ENCODE measurements around the gene CFAP119.
A peak's percentile ranks its signal among the peaks of the same experiment; 100 is the strongest.

The CFAP119 gene

DNA sequence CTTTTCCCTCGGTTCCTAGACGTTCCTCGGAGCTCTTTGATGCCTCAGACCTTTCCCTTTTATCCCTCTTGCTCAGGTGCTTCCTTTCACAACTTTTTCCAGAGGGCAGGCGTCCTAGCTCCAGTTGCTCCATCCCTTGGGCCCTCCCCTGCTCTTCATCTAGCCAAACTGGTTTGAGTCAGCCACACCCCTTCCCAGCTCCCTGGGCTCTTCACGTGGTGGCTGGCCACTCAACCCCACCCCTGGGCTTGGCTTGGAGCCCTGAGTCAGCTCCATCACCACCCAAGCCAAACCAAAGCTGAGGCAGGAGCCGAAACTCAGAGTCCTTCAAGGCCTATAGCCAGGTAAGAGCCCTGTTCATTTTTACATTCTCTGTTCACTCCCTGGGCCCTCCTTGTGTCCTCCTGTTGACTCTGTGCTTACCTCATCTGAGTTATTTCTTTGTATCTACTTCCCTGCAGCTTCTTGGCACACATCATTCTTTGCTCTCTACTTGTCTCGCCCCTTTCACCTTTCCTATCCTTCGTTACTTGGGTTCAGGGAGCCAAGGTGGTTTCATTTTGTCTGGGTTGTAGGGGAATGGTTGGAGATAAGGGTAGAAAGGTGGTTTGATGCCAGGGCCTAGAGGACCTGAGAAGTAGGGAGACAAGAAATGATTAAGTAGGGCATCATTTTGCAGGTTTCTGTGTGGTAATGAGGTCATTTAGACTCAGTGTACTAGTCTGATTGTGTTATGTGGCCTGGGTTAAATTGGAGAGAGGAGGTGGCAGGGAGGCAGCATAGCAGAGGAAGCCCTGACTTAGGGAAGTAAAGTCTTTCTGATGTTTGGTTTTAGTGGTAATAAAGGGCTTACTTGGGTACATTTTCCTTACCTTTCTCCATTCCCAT, 21.3 kb downstream of the CFAP119 start:
- Histone ChIP-seq H3K9ac (ENCODE audit: low read length in 5 of 5) (peak overlapping the region in 1 of 5 donors; percentile 16), H3K27me3 (ENCODE audit: control insufficient read depth in 5 of 5, insufficient read depth in 4 of 5, low read length in 5 of 5) (no peaks in the 10 kb centered on the region), H3K4me3 (ENCODE audit: low read depth in 1 of 5, low read length in 5 of 5) (peak overlapping the region in 1 of 5 donors; percentile 36), H3K27ac (ENCODE audit: low read depth, low read length) (peak overlapping the region; percentile 70), H3K4me1 (ENCODE audit: control insufficient read depth in 5 of 5, insufficient read depth in 5 of 5, low read length in 5 of 5) (peaks cover 5 to 17% (median 13%) of the 10 kb centered on the region in 5 donors), H3K9me3 (ENCODE audit: control insufficient read depth in 5 of 5, low read length in 5 of 5) (no peaks in the 10 kb centered on the region), H3K36me3 (ENCODE audit: control insufficient read depth in 5 of 5, insufficient read depth in 5 of 5, low read length in 5 of 5) (peaks cover 6 to 70% (median 54%) of the 10 kb centered on the region in 5 donors)

DNA sequence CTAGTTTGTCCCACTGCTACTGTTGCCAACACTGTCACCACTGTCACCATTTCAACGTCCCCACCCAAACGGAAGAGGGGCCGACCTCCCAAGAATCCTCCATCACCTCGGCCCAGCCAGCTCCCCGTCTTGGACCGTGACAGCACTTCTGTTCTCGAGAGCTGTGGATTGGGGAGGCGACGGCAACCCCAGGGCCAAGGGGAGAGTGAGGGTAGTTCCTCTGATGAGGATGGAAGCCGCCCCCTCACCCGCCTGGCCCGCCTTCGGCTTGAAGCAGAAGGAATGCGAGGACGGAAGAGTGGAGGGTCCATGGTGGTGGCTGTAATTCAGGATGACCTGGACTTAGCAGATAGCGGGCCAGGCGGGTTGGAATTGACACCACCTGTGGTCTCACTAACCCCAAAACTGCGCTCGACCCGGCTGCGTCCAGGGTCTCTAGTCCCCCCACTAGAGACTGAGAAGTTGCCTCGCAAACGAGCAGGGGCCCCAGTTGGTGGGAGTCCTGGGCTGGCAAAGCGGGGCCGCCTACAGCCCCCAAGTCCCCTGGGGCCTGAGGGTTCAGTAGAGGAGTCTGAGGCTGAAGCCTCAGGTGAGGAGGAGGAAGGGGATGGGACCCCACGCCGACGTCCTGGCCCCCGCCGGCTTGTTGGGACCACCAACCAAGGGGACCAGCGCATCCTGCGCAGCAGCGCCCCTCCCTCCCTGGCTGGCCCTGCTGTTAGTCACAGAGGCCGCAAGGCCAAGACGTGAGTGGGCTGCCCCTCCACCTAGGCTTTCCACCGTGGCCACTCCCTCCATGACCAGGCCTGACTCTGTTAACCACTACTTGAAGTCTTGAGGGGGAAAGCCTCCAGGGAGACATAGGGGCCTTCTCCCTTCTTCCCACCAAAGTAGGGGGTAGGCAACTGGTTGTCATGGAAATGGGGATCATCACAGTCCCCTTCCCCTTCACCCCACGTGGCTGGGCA, 22.6 kb downstream of the CFAP119 start:
- H3K4me3 ChIP-seq (ENCODE audit: low read depth in 1 of 5, low read length in 5 of 5) = no peak overlapping the region
- H3K36me3 ChIP-seq (ENCODE audit: control insufficient read depth in 5 of 5, insufficient read depth in 5 of 5, low read length in 5 of 5) = peaks cover 3 to 70% (median 57%) of the 10 kb centered on the region in 5 donors
- H3K9me3 ChIP-seq (ENCODE audit: control insufficient read depth in 5 of 5, low read length in 5 of 5) = no peaks in the 10 kb centered on the region
- no peaks in the 10 kb centered on the region for H3K27me3 ChIP-seq (ENCODE audit: control insufficient read depth in 5 of 5, insufficient read depth in 4 of 5, low read length in 5 of 5)
- H3K27ac ChIP-seq (ENCODE audit: low read depth, low read length) = no peak overlapping the region
- H3K4me1 ChIP-seq (ENCODE audit: control insufficient read depth in 5 of 5, insufficient read depth in 5 of 5, low read length in 5 of 5) = peaks cover 5 to 17% (median 13%) of the 10 kb centered on the region in 5 donors
- no peak overlapping the region for H3K9ac ChIP-seq (ENCODE audit: low read length in 5 of 5)

DNA sequence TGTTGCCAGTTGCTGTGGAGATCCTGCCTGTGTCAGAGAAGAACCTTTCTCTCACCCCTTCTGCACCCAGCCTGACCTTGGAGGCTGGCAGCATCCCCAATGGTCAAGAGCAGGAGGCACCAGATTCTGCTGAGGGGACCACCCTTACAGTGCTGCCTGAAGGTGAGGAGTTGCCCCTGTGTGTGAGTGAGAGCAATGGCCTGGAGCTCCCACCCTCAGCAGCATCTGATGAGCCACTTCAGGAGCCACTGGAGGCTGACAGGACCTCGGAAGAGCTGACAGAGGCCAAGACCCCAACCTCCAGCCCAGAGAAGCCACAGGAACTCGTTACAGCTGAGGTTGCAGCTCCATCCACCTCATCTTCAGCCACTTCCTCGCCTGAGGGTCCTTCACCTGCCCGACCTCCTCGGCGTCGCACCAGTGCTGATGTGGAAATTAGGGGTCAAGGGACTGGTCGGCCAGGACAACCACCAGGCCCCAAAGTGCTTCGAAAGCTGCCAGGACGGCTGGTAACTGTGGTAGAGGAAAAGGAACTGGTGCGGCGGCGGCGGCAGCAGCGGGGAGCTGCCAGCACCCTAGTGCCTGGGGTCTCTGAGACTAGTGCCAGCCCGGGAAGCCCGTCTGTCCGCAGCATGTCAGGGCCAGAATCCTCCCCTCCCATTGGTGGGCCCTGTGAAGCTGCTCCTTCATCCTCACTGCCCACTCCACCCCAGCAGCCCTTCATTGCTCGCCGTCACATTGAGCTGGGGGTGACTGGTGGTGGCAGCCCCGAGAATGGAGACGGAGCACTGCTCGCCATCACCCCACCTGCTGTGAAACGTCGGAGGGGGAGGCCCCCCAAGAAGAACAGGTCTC, 23.8 kb downstream of the CFAP119 start:
- H3K9me3 ChIP-seq (ENCODE audit: control insufficient read depth in 5 of 5, low read length in 5 of 5) = no peaks in the 10 kb centered on the region
- H3K27ac ChIP-seq (ENCODE audit: low read depth, low read length) = no peak overlapping the region
- H3K9ac ChIP-seq (ENCODE audit: low read length in 5 of 5) = no peak overlapping the region
- H3K36me3 ChIP-seq (ENCODE audit: control insufficient read depth in 5 of 5, insufficient read depth in 5 of 5, low read length in 5 of 5) = peaks cover 3 to 72% (median 65%) of the 10 kb centered on the region in 5 donors
- no peaks in the 10 kb centered on the region for H3K27me3 ChIP-seq (ENCODE audit: control insufficient read depth in 5 of 5, insufficient read depth in 4 of 5, low read length in 5 of 5)
- no peak overlapping the region for H3K4me3 ChIP-seq (ENCODE audit: low read depth in 1 of 5, low read length in 5 of 5)
- H3K4me1 ChIP-seq (ENCODE audit: control insufficient read depth in 5 of 5, insufficient read depth in 5 of 5, low read length in 5 of 5) = peaks cover 3 to 17% (median 13%) of the 10 kb centered on the region in 5 donors

DNA sequence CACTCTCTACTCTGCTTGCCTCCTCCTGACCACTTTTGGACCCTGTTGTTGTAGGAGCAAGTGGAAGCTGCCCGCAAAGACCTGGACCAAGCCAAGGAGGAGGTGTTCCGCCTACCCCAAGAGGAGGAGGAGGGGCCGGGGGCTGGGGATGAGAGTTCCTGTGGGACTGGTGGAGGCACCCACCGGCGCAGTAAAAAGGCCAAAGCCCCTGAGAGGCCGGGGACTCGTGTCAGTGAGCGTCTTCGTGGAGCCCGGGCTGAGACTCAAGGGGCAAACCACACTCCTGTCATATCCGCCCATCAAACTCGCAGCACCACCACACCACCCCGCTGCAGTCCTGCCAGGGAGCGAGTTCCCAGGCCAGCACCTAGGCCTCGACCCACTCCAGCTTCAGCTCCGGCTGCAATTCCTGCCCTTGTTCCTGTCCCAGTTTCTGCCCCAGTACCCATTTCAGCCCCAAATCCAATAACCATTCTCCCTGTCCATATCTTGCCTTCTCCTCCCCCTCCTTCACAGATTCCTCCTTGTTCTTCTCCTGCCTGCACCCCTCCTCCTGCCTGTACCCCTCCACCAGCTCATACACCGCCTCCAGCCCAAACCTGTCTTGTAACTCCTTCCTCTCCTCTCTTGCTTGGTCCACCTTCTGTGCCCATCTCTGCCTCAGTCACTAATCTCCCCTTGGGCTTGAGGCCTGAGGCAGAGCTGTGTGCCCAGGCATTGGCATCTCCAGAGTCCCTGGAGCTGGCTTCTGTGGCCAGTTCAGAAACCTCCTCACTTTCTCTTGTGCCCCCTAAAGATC, 24.7 kb downstream of the CFAP119 start:
- no peak overlapping the region for H3K27ac ChIP-seq (ENCODE audit: low read depth, low read length)

DNA sequence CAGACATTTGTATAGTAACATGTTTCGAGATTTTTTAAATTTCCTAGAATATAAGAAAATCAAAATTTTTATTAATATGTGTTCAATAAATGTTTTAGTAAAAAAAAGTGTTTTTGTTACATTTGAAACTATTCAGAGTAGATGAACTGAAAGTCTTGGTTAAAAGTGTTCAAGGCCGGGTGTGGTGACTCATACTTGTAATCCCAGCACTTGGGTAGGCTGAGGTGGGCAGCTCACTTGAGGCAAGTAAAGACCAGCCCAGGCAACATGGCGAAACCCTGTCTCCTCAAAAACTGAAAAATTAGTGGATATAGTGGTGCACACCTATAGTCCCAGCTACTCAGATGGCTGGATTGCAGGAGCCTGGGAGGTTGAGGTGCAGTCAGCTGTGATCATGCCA, 30.5 kb downstream of the CFAP119 start:
- no peaks in the 10 kb centered on the region for H3K9me3 ChIP-seq (ENCODE audit: control insufficient read depth in 5 of 5, low read length in 5 of 5)
- H3K36me3 ChIP-seq (ENCODE audit: control insufficient read depth in 5 of 5, insufficient read depth in 5 of 5, low read length in 5 of 5) = peaks cover 13 to 72% (median 62%) of the 10 kb centered on the region in 5 donors
- no peaks in the 10 kb centered on the region for H3K27me3 ChIP-seq (ENCODE audit: control insufficient read depth in 5 of 5, insufficient read depth in 4 of 5, low read length in 5 of 5)
- H3K27ac ChIP-seq (ENCODE audit: low read depth, low read length) = no peak overlapping the region
- no peak overlapping the region for H3K9ac ChIP-seq (ENCODE audit: low read length in 5 of 5)
- peaks cover 0 to 13% (median 11%) of the 10 kb centered on the region in 5 donors for H3K4me1 ChIP-seq (ENCODE audit: control insufficient read depth in 5 of 5, insufficient read depth in 5 of 5, low read length in 5 of 5)
- H3K4me3 ChIP-seq (ENCODE audit: low read depth in 1 of 5, low read length in 5 of 5) = no peak overlapping the region

More for the DNA sequence above, 24.7 kb downstream of the CFAP119 start:
- H3K27me3 ChIP-seq (ENCODE audit: control insufficient read depth in 5 of 5, insufficient read depth in 4 of 5, low read length in 5 of 5) = no peaks in the 10 kb centered on the region
- no peak overlapping the region for H3K4me3 ChIP-seq (ENCODE audit: low read depth in 1 of 5, low read length in 5 of 5)
- no peaks in the 10 kb centered on the region for H3K9me3 ChIP-seq (ENCODE audit: control insufficient read depth in 5 of 5, low read length in 5 of 5)
- H3K36me3 ChIP-seq (ENCODE audit: control insufficient read depth in 5 of 5, insufficient read depth in 5 of 5, low read length in 5 of 5) = peaks cover 6 to 79% (median 71%) of the 10 kb centered on the region in 5 donors
- H3K4me1 ChIP-seq (ENCODE audit: control insufficient read depth in 5 of 5, insufficient read depth in 5 of 5, low read length in 5 of 5) = peaks cover 3 to 17% (median 13%) of the 10 kb centered on the region in 5 donors
- no peak overlapping the region for H3K9ac ChIP-seq (ENCODE audit: low read length in 5 of 5)

DNA sequence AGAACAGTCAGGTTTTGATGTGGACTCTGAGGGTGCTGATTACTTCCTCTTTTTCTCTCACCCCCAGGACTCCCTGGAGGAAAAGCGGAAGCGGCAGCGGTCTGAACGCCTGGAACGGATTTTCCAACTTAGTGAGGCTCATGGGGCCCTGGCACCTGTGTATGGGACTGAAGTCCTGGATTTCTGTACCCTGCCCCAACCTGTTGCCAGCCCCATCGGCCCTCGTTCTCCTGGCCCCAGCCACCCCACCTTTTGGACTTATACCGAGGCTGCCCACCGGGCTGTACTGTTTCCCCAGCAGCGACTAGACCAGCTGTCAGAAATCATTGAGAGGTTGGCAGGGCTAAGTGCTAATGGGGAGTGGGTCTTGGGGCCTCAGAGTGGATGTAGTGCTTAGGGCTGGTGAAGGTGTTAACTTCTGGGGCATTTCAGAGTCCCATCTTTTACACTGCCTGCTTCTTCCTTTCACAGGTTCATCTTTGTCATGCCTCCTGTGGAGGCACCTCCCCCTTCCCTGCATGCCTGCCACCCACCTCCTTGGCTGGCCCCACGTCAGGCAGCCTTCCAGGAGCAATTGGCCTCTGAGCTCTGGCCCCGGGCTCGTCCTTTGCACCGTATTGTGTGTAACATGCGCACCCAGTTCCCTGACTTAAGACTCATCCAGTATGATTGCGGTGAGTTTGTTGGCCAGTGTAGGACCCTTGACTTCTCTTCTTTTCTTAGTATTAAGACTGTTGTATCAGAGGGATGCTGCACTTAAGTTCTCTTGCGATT, 32.8 kb downstream of the CFAP119 start:
- peak overlapping the region; percentile 23 for H3K27ac ChIP-seq (ENCODE audit: low read depth, low read length)
- peaks cover 0 to 31% (median 18%) of the 10 kb centered on the region in 5 donors for H3K4me1 ChIP-seq (ENCODE audit: control insufficient read depth in 5 of 5, insufficient read depth in 5 of 5, low read length in 5 of 5)
- H3K36me3 ChIP-seq (ENCODE audit: control insufficient read depth in 5 of 5, insufficient read depth in 5 of 5, low read length in 5 of 5) = peaks cover 10 to 72% (median 61%) of the 10 kb centered on the region in 5 donors
- H3K9me3 ChIP-seq (ENCODE audit: control insufficient read depth in 5 of 5, low read length in 5 of 5) = no peaks in the 10 kb centered on the region
- no peak overlapping the region for H3K4me3 ChIP-seq (ENCODE audit: low read depth in 1 of 5, low read length in 5 of 5)
- H3K27me3 ChIP-seq (ENCODE audit: control insufficient read depth in 5 of 5, insufficient read depth in 4 of 5, low read length in 5 of 5) = no peaks in the 10 kb centered on the region
- peak overlapping the region in 1 of 5 donors; percentile 41 for H3K9ac ChIP-seq (ENCODE audit: low read length in 5 of 5)

DNA sequence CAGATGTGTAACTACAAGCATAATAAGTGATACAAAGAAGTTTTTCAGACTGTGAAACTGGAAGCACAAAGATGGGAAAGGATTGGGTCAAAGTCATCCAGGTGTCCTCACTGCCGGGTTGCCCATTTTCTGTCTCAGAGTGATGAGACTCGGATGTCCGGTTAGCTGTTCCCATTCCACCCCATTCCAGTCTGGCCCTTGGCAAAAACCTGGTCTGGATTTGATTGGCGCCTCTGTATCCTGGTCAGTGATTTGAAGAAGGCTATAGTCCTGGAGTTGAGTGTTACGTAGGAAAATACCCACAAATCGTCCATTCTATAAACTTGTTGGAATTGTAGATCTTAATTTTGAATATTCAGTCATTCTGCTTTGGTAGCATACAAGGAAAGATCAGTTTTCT, 33.5 kb downstream of the CFAP119 start:
- Histone ChIP-seq H3K36me3 (ENCODE audit: control insufficient read depth in 5 of 5, insufficient read depth in 5 of 5, low read length in 5 of 5) (peaks cover 10 to 72% (median 61%) of the 10 kb centered on the region in 5 donors), H3K9me3 (ENCODE audit: control insufficient read depth in 5 of 5, low read length in 5 of 5) (no peaks in the 10 kb centered on the region), H3K4me1 (ENCODE audit: control insufficient read depth in 5 of 5, insufficient read depth in 5 of 5, low read length in 5 of 5) (peaks cover 0 to 34% (median 18%) of the 10 kb centered on the region in 5 donors), H3K4me3 (ENCODE audit: low read depth in 1 of 5, low read length in 5 of 5) (no peak overlapping the region), H3K27ac (ENCODE audit: low read depth, low read length) (no peak overlapping the region), H3K27me3 (ENCODE audit: control insufficient read depth in 5 of 5, insufficient read depth in 4 of 5, low read length in 5 of 5) (no peaks in the 10 kb centered on the region), H3K9ac (ENCODE audit: low read length in 5 of 5) (no peak overlapping the region)

DNA sequence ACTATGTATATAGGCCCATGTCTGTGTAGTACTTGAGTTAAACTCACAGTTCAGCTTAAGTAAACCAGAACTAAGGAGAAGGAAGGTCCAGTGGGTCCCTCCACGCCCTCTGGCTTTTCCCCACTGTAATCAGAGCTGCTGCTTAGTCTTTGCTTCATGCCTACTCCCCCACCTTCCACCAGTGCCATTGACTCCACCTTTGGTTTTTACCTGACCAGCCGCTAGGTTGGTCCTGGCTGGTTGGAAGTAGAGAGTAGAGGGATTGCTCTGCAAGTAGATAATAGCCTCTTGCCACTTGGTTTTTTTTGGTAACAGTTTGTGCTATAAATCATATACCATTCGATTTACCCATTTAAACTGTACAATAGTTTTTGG, 36.5 kb downstream of the CFAP119 start:
- H3K27ac ChIP-seq (ENCODE audit: low read depth, low read length) = peak overlapping the region; percentile 41
- peaks cover 0 to 55% (median 40%) of the 10 kb centered on the region in 5 donors for H3K4me1 ChIP-seq (ENCODE audit: control insufficient read depth in 5 of 5, insufficient read depth in 5 of 5, low read length in 5 of 5)
- H3K9ac ChIP-seq (ENCODE audit: low read length in 5 of 5) = no peak overlapping the region
- no peak overlapping the region for H3K4me3 ChIP-seq (ENCODE audit: low read depth in 1 of 5, low read length in 5 of 5)
- peaks cover 8 to 76% (median 67%) of the 10 kb centered on the region in 5 donors for H3K36me3 ChIP-seq (ENCODE audit: control insufficient read depth in 5 of 5, insufficient read depth in 5 of 5, low read length in 5 of 5)
- H3K27me3 ChIP-seq (ENCODE audit: control insufficient read depth in 5 of 5, insufficient read depth in 4 of 5, low read length in 5 of 5) = no peaks in the 10 kb centered on the region
- no peaks in the 10 kb centered on the region for H3K9me3 ChIP-seq (ENCODE audit: control insufficient read depth in 5 of 5, low read length in 5 of 5)
